ENCODE measurements around the gene XRCC1.

DNA sequence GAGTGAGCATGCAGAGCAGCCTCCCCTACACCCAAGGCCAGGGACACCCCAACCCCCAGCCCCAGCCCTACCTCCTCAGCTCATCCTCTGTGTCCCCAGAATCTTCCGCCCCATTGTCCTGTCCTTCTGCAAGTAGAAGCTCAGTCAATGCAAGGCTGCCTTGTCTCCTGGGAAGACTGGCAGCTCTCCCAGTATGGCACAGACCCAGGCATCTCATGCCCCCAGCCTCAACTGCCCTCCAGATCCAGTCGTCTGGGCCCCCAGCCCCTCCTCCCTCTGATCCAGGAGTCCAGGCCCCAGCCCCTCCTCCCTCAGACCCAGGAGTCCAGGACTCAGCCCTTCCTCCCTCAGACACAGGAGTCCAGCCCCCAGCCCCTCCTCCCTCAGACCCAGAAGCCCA is 29.3 kb downstream of the XRCC1 start:
- TF ChIP-seq, protein P1, sequence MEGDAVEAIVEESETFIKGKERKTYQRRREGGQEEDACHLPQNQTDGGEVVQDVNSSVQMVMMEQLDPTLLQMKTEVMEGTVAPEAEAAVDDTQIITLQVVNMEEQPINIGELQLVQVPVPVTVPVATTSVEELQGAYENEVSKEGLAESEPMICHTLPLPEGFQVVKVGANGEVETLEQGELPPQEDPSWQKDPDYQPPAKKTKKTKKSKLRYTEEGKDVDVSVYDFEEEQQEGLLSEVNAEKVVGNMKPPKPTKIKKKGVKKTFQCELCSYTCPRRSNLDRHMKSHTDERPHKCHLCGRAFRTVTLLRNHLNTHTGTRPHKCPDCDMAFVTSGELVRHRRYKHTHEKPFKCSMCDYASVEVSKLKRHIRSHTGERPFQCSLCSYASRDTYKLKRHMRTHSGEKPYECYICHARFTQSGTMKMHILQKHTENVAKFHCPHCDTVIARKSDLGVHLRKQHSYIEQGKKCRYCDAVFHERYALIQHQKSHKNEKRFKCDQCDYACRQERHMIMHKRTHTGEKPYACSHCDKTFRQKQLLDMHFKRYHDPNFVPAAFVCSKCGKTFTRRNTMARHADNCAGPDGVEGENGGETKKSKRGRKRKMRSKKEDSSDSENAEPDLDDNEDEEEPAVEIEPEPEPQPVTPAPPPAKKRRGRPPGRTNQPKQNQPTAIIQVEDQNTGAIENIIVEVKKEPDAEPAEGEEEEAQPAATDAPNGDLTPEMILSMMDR (IDR thresholded peaks at IDR 0.05): no peak
- no peak for TF ChIP-seq POLR2A (IDR thresholded peaks at IDR 0.05)

Data from breast epithelium (tissue), 3 donors.